Uterus (tissue), 4 donors: Measurements from ENCODE around the gene MCOLN2. TPM values are rescaled to one million over a fixed set of nuclear protein-coding genes. Genes with fewer than 3 reads are reported as not detected.

ENCODE experiments used
- DNase-seq, 2 donors: peaks; one replicate each; pipeline ENCODE4 v3.0.0-alpha.2; 2019 to 2020
- H3K27ac ChIP-seq, 2 donors: fragments of 200-600 bp; sonication (generic); 1 replicate in 1 of 2; 2 replicates in 1 of 2; pipeline ENCODE4 v1.5.1; 2016 to 2018
- H3K27me3 ChIP-seq, 2 donors: fragments of 200-600 bp; sonication (generic); one replicate each; pipeline ENCODE4 v1.5.1; 2018 to 2019; ENCODE audit warnings: control low read depth in 1 of 2
- H3K36me3 ChIP-seq, 2 donors: fragments of 200-600 bp; sonication (generic); one replicate each; pipeline ENCODE4 v1.5.1; 2019; ENCODE audit warnings: control low read depth in 1 of 2
- H3K4me1 ChIP-seq, 2 donors: fragments of 200-600 bp; sonication (generic); one replicate each; pipeline ENCODE4 v1.5.1; 2018 to 2019; ENCODE audit warnings: control low read depth in 1 of 2
- H3K4me3 ChIP-seq, 2 donors: fragments of 200-600 bp; sonication (generic); 1 replicate in 1 of 2; 2 replicates in 1 of 2; pipeline ENCODE4 v1.5.1; 2018 to 2019; ENCODE audit warnings: mild to moderate bottlenecking in 1 of 2
- H3K9me3 ChIP-seq, 2 donors: fragments of 200-600 bp; sonication (generic); one replicate each; pipeline ENCODE4 v1.5.1; 2019; ENCODE audit warnings: control low read depth in 1 of 2
- CTCF ChIP-seq, 4 experiments: fragments of 200-600 bp in 2 of 4; fragments of 450-650 bp in 2 of 4; sonication (generic) in 2 of 4; IDR thresholded peaks; one replicate each; pipeline ENCODE4 v1.5.1; 2016 to 2019; ENCODE audit warnings: antibody characterized with exemption in 4 of 4, mild to moderate bottlenecking in 2 of 4, moderate library complexity in 1 of 4
- POLR2A ChIP-seq, 2 donors: fragments of 450-650 bp; IDR thresholded peaks; one replicate each; pipeline ENCODE4 v1.6.1; 2016; ENCODE audit warnings: antibody characterized with exemption in 2 of 2, mild to moderate bottlenecking in 1 of 2, moderate library complexity in 1 of 2
- intact Hi-C: fragments of 100-400 bp; cut with DNase I; formaldehyde crosslinking; loops from one replicate; pipeline ENCODE4 v1.15.1; 2023; ENCODE audit warnings: low total_unique reads
- total RNA-seq, 4 donors: library from RNA; depleted of rRNA in 3 of 4; stranded (reverse); fragments of >200 nt in 3 of 4; gene quantifications; one replicate each; pipeline versions ENCODE4 v1.1.0 to v1.2.4, GENCODE V29; 2014 to 2023
- donor health status: DM: yes; HTN: yes; CAD: no.

The MCOLN2 gene
- total RNA-seq, 4 donors from 2014 or later = 0.73 to 10.3 TPM; not detected in 2

- Histone ChIP-seq H3K4me1 (no peaks in the 10 kb centered on the region), H3K27ac (no peak overlapping the region), H3K4me3 (no peak overlapping the region), H3K27me3 (no peaks in the 10 kb centered on the region), H3K9me3 (no peaks in the 10 kb centered on the region), H3K36me3 (no peaks in the 10 kb centered on the region)
- intact Hi-C loops = no loop called here
- TF ChIP-seq CTCF (IDR thresholded peaks at IDR 0.05) (no peak), POLR2A (IDR thresholded peaks at IDR 0.05) (no peak)
- DNase-seq = no peak
These were observed 40.3 kb downstream of the MCOLN2 start for GRCh38 chr1:84956655-84957054.

- H3K4me3 ChIP-seq = no peak overlapping the region
- H3K4me1 ChIP-seq = no peaks in the 10 kb centered on the region
- no peak for DNase-seq
These were observed 40.8 kb downstream of the MCOLN2 start for GRCh38 chr1:84956097-84956496.

GRCh38 chr1:84949664-84950063 lies 47.2 kb downstream of the MCOLN2 start:
- no peak for DNase-seq
- no peaks in the 10 kb centered on the region for H3K36me3 ChIP-seq
- H3K27ac ChIP-seq = no peak overlapping the region
- no peaks in the 10 kb centered on the region for H3K9me3 ChIP-seq
- no peak overlapping the region for H3K4me3 ChIP-seq
- H3K4me1 ChIP-seq = no peaks in the 10 kb centered on the region
- no peaks in the 10 kb centered on the region for H3K27me3 ChIP-seq
- intact Hi-C loops = no loop called here
- TF ChIP-seq POLR2A (IDR thresholded peaks at IDR 0.05) (no peak), CTCF (IDR thresholded peaks at IDR 0.05) (no peak)

More at GRCh38 chr1:84956097-84956496, 40.8 kb downstream of the MCOLN2 start:
- Histone ChIP-seq H3K36me3 (no peaks in the 10 kb centered on the region), H3K27ac (no peak overlapping the region), H3K9me3 (no peaks in the 10 kb centered on the region), H3K27me3 (no peaks in the 10 kb centered on the region)
- intact Hi-C loops = no loop called here
- TF ChIP-seq CTCF (IDR thresholded peaks at IDR 0.05) = no peak
- TF ChIP-seq POLR2A (IDR thresholded peaks at IDR 0.05) = no peak

GRCh38 chr1:84947536-84948410 lies 49.1 kb downstream of the MCOLN2 start:
- Histone ChIP-seq H3K4me3 (no peak overlapping the region), H3K4me1 (no peaks in the 10 kb centered on the region), H3K36me3 (no peaks in the 10 kb centered on the region), H3K27me3 (no peaks in the 10 kb centered on the region), H3K27ac (no peak overlapping the region), H3K9me3 (no peaks in the 10 kb centered on the region)
- intact Hi-C loops = no loop called here
- DNase-seq = no peak
- no peak for TF ChIP-seq CTCF (IDR thresholded peaks at IDR 0.05)
- TF ChIP-seq POLR2A (IDR thresholded peaks at IDR 0.05) = no peak

GRCh38 chr1:84946631-84947030 lies 50.3 kb downstream of the MCOLN2 start:
- DNase-seq = no peak
- intact Hi-C loops = no loop called here
- Histone ChIP-seq H3K36me3 (no peaks in the 10 kb centered on the region), H3K4me1 (no peaks in the 10 kb centered on the region), H3K27me3 (no peaks in the 10 kb centered on the region), H3K27ac (no peak overlapping the region), H3K9me3 (no peaks in the 10 kb centered on the region), H3K4me3 (no peak overlapping the region)
- no peak for TF ChIP-seq CTCF (IDR thresholded peaks at IDR 0.05)
- TF ChIP-seq POLR2A (IDR thresholded peaks at IDR 0.05) = no peak
